SH-SY5Y (cell line): ENCODE data around the gene LBHD2.

ENCODE experiments used
- GATA2 ChIP-seq: IDR thresholded peaks from 2 replicates; pipeline ENCODE4 v1.6.1; 2011; ENCODE audit warnings: mild to moderate bottlenecking, low read depth, low read length
- GATA3 ChIP-seq: IDR thresholded peaks from 2 replicates; pipeline ENCODE4 v1.6.1; 2011; ENCODE audit warnings: low read depth, mild to moderate bottlenecking, low read length, moderate library complexity

- TF ChIP-seq GATA2 (no peak), GATA3 (no peak)
Measured at GRCh38 chr14:103081951-103082350, 2.1 kb upstream of the LBHD2 start.
